ENCODE measurements around the gene PARL. TPM values are rescaled to one million over a fixed set of nuclear protein-coding genes. Genes with fewer than 3 reads are reported as not detected.
A peak's percentile ranks its signal among the peaks of the same experiment; 100 is the strongest.

Gene PARL
- total RNA-seq, 1 experiment from 2014 or later: 69.2 TPM

DNA sequence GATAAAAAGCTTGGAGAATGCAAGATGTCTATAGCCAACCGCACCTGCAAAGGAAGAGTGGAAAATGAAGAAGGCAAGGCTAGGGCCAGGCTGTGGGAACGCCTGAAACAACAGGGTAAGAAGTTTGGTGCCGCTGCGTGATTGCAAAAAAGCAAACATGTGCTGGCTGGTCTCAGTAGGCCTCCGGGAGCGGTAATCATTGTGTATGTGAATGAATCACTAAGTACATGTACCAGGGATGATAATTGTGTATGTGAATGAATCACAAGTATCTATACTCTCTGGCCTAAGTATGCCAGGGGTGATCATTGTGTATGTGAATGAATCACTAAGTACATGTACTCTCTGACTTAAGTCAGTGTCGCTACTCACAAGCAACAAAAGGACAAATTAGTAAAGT, 40.3 kb upstream of the PARL start:
- Histone ChIP-seq H3K79me2 (ENCODE audit: low read length) (no peaks in the 10 kb centered on the region), H3K27ac (ENCODE audit: low read length) (peak overlapping the region; percentile 97), H3K9me3 (ENCODE audit: low read length) (no peaks in the 10 kb centered on the region), H3K4me1 (ENCODE audit: insufficient read depth, low read length) (peaks cover 24% of the 10 kb centered on the region), H4K20me1 (ENCODE audit: low read length) (no peaks in the 10 kb centered on the region), H3K4me2 (ENCODE audit: low read length) (peak overlapping the region; percentile 75), H3K4me3 (ENCODE audit: low read length) (no peak overlapping the region; the same call in 1 of the 2 replicates), H3K36me3 (ENCODE audit: low read depth, low read length) (peaks cover 23% of the 10 kb centered on the region; the same call in 1 of the 2 replicates), H2AFZ (ENCODE audit: low read length) (no peak overlapping the region; the same call in 1 of the 2 replicates), H3K27me3 (ENCODE audit: low read length) (no peaks in the 10 kb centered on the region), H3K9me2 (replicated peaks; ENCODE audit: low read length) (no peaks in the 10 kb centered on the region), H3K9ac (ENCODE audit: low read length) (peak overlapping the region; percentile 78), H3F3A (ENCODE audit: low read length, unreplicated experiment) (peaks cover 5% of the 10 kb centered on the region)
- no peak for TF ChIP-seq EZH2phosphoT487 (IDR thresholded peaks at IDR 0.05; ENCODE audit: borderline replicate concordance, low read length)
- no peak for TF ChIP-seq EZH2 (IDR thresholded peaks at IDR 0.05; ENCODE audit: low read length, unreplicated experiment)
- TF ChIP-seq, protein P1, sequence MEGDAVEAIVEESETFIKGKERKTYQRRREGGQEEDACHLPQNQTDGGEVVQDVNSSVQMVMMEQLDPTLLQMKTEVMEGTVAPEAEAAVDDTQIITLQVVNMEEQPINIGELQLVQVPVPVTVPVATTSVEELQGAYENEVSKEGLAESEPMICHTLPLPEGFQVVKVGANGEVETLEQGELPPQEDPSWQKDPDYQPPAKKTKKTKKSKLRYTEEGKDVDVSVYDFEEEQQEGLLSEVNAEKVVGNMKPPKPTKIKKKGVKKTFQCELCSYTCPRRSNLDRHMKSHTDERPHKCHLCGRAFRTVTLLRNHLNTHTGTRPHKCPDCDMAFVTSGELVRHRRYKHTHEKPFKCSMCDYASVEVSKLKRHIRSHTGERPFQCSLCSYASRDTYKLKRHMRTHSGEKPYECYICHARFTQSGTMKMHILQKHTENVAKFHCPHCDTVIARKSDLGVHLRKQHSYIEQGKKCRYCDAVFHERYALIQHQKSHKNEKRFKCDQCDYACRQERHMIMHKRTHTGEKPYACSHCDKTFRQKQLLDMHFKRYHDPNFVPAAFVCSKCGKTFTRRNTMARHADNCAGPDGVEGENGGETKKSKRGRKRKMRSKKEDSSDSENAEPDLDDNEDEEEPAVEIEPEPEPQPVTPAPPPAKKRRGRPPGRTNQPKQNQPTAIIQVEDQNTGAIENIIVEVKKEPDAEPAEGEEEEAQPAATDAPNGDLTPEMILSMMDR (conservative IDR thresholded peaks at IDR 0.05; ENCODE audit: low read depth, low read length): no peak
- BruUV-seq (replicated peaks): no TSS peak
- intact Hi-C loops (cut with micrococcal nuclease): loop anchor here (1.0 kb wide), 3 partner anchors 33 to 92 kb away; partner anchors contain the start of gene ABCC5
- CTCF ChIA-PET: no interaction called here
- ATAC-seq (peak; percentile 98), DNase-seq (peak; percentile 97)
- POLR2A ChIA-PET (ENCODE audit: unreplicated experiment): no interaction called here

DNA sequence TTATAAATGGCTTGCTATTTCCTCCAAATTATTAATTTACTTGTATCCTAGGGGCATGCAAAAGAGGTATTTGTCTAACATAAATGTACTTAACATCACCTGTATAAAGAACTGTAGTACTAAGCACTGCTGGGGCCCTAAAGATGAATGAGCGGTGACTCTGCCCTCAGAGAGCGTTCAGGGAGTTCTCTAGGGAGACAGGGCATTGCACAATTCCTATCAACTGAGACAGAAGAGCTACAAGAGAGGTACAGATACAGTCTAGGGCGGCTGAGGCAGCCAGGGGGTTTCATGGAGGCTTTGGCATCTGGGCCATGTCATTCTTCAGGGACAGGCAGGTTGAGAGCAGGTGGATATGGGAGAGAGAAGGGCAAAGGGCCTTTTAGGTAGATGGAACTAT, 39.9 kb upstream of the PARL start:
- ChIA-PET CTCF (no interaction called here), POLR2A (ENCODE audit: unreplicated experiment) (no interaction called here)
- TF ChIP-seq EZH2phosphoT487 (IDR thresholded peaks at IDR 0.05; ENCODE audit: borderline replicate concordance, low read length) (no peak), EZH2 (IDR thresholded peaks at IDR 0.05; ENCODE audit: low read length, unreplicated experiment) (no peak)
- TF ChIP-seq, protein P1 (conservative IDR thresholded peaks at IDR 0.05; ENCODE audit: low read depth, low read length): no peak
- H3K27ac ChIP-seq (ENCODE audit: low read length): peak overlapping the region; percentile 97
- intact Hi-C loops (cut with micrococcal nuclease): no loop called here
- no peaks in the 10 kb centered on the region for H3K79me2 ChIP-seq (ENCODE audit: low read length)
- peaks cover 23% of the 10 kb centered on the region; the same call in 1 of the 2 replicates for H3K36me3 ChIP-seq (ENCODE audit: low read depth, low read length)
- H3K9ac ChIP-seq (ENCODE audit: low read length): peak overlapping the region; percentile 78
- DNase-seq (no peak), ATAC-seq (no peak)
- H4K20me1 ChIP-seq (ENCODE audit: low read length): no peaks in the 10 kb centered on the region
- H3K9me3 ChIP-seq (ENCODE audit: low read length): no peaks in the 10 kb centered on the region
- peak overlapping the region; percentile 66 for H3K4me2 ChIP-seq (ENCODE audit: low read length)
- H3K4me3 ChIP-seq (ENCODE audit: low read length): no peak overlapping the region; the same call in 1 of the 2 replicates
- BruUV-seq (replicated peaks): TSS peak; percentile 72
- H3K4me1 ChIP-seq (ENCODE audit: insufficient read depth, low read length): peaks cover 24% of the 10 kb centered on the region
- H2AFZ ChIP-seq (ENCODE audit: low read length): no peak overlapping the region; the same call in 1 of the 2 replicates
- no peaks in the 10 kb centered on the region for H3K27me3 ChIP-seq (ENCODE audit: low read length)
- H3K9me2 ChIP-seq (replicated peaks; ENCODE audit: low read length): no peaks in the 10 kb centered on the region
- peaks cover 5% of the 10 kb centered on the region for H3F3A ChIP-seq (ENCODE audit: low read length, unreplicated experiment)

GRCh38 chr3:183922421-183922820, 37.7 kb upstream of the PARL start:
- ChIA-PET CTCF (no interaction called here), POLR2A (ENCODE audit: unreplicated experiment) (no interaction called here)
- no TSS peak for BruUV-seq (replicated peaks)
- no peak for ATAC-seq
- intact Hi-C loops (cut with micrococcal nuclease): no loop called here
- H3K9me2 ChIP-seq (replicated peaks; ENCODE audit: low read length): no peaks in the 10 kb centered on the region
- H3K4me2 ChIP-seq (ENCODE audit: low read length): no peak overlapping the region
- peaks cover 5% of the 10 kb centered on the region for H3F3A ChIP-seq (ENCODE audit: low read length, unreplicated experiment)
- H3K9ac ChIP-seq (ENCODE audit: low read length): no peak overlapping the region
- no peaks in the 10 kb centered on the region for H3K27me3 ChIP-seq (ENCODE audit: low read length)
- peaks cover 17% of the 10 kb centered on the region; the same call in 1 of the 2 replicates for H3K36me3 ChIP-seq (ENCODE audit: low read depth, low read length)
- peaks cover 24% of the 10 kb centered on the region for H3K4me1 ChIP-seq (ENCODE audit: insufficient read depth, low read length)
- TF ChIP-seq EZH2 (IDR thresholded peaks at IDR 0.05; ENCODE audit: low read length, unreplicated experiment) (no peak), EZH2phosphoT487 (IDR thresholded peaks at IDR 0.05; ENCODE audit: borderline replicate concordance, low read length) (no peak)
- TF ChIP-seq, protein P1 (conservative IDR thresholded peaks at IDR 0.05; ENCODE audit: low read depth, low read length): no peak
- H3K9me3 ChIP-seq (ENCODE audit: low read length): no peaks in the 10 kb centered on the region
- DNase-seq: no peak
- no peak overlapping the region for H2AFZ ChIP-seq (ENCODE audit: low read length)
- H4K20me1 ChIP-seq (ENCODE audit: low read length): no peaks in the 10 kb centered on the region
- no peaks in the 10 kb centered on the region for H3K79me2 ChIP-seq (ENCODE audit: low read length)
- H3K4me3 ChIP-seq (ENCODE audit: low read length): no peak overlapping the region
- no peak overlapping the region for H3K27ac ChIP-seq (ENCODE audit: low read length)
